Measurements from ENCODE around the gene EDEM3. TPM values are rescaled to one million over a fixed set of nuclear protein-coding genes. Genes with fewer than 3 reads are reported as not detected.

The EDEM3 gene
- total and polyA plus RNA-seq, 2 of the 8 experiments (the other 6 are each of a cell fraction or from before 2014, with no cell fraction given): 1.6 to 14.0 TPM

DNA sequence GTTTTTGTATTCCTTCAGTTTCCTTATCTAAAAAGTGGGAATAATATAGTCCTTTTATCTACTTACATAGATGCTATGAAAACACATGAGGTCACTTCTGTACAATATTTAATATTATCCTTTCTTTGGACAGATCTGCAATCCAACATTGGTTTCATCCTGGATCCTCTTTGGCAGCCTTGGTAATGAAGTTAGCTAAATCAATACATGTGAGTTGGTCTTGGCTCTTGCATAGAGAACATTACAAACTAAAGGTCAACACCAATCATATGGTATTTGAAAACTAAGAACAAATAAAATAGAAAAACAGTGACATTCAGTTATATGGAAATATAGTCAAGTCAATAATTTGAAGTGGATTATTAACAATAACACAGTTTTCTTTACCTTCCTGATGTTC, 3.2 kb upstream of the EDEM3 start:
- Histone ChIP-seq H2BK120ac (replicated peaks; ENCODE audit: low read depth, low read length) (no peak overlapping the region), H2BK20ac (ENCODE audit: low read length) (no peak overlapping the region), H3K79me2 (ENCODE audit: control insufficient read depth in 1 of 2, insufficient read depth in 2 of 2, low read length in 2 of 2) (no peaks in the 10 kb centered on the region), H3K79me1 (ENCODE audit: low read depth, low read length) (no peaks in the 10 kb centered on the region), H3K9ac (replicated peaks in 1 of 4; ENCODE audit: extremely low read depth in 1 of 4, low read depth in 3 of 4, low read length in 3 of 4) (no peak overlapping the region), H4K5ac (ENCODE audit: insufficient read length, low read depth, low read length) (no peak overlapping the region), H2AK5ac (ENCODE audit: low read depth, low read length) (no peak overlapping the region), H3K4me2 (ENCODE audit: insufficient read depth in 1 of 2, low read depth in 2 of 2, low read length in 2 of 2) (no peak overlapping the region), H2BK5ac (ENCODE audit: low read depth, low read length) (no peak overlapping the region), H4K8ac (ENCODE audit: extremely low read depth, insufficient read depth, low read length) (no peak overlapping the region), H3K36me3 (ENCODE audit: control insufficient read depth in 2 of 4, insufficient read depth in 4 of 4, low read length in 3 of 4) (no peaks in the 10 kb centered on the region), H2BK15ac (ENCODE audit: low read length) (no peak overlapping the region), H3K27me3 (replicated peaks in 1 of 4; ENCODE audit: control insufficient read depth in 3 of 4, extremely low read depth in 1 of 4, insufficient read depth in 3 of 4, low read length in 3 of 4) (peaks cover 0 to 5% (median 0%) of the 10 kb centered on the region in 4 experiments; a peak in 2 of 7 replicates), H2AFZ (ENCODE audit: low read length) (no peak overlapping the region), H4K91ac (replicated peaks; ENCODE audit: insufficient read length, low read length) (no peak overlapping the region), H3K4ac (replicated peaks; ENCODE audit: insufficient read length, low read depth, low read length) (no peak overlapping the region), H3K23ac (ENCODE audit: insufficient read length) (no peak overlapping the region), H3K9me3 (ENCODE audit: insufficient read depth in 2 of 2, low read depth in 1 of 2, low read length in 1 of 2) (no peaks in the 10 kb centered on the region), H3K56ac (replicated peaks; ENCODE audit: insufficient read length, low read depth, low read length) (no peak overlapping the region), H2BK12ac (ENCODE audit: low read depth, low read length) (no peak overlapping the region), H4K20me1 (replicated peaks in 1 of 2; ENCODE audit: control insufficient read depth in 1 of 2, insufficient read depth in 2 of 2, low read length in 2 of 2) (no peaks in the 10 kb centered on the region), H3K4me3 (ENCODE audit: extremely low read depth in 1 of 4, insufficient read depth in 2 of 4, low read depth in 3 of 4, low read length in 4 of 4) (no peak overlapping the region), H3K14ac (ENCODE audit: insufficient read length) (no peak overlapping the region), H3K23me2 (ENCODE audit: low read depth, low read length) (peaks cover 11% of the 10 kb centered on the region), H3K18ac (ENCODE audit: extremely low read depth, low read length) (no peak overlapping the region), H3K27ac (ENCODE audit: low read depth, low read length) (no peak overlapping the region), H3K4me1 (replicated peaks in 1 of 4; ENCODE audit: control insufficient read depth in 3 of 4, insufficient read depth in 4 of 4, low read length in 3 of 4) (peaks cover 0 to 7% (median 2%) of the 10 kb centered on the region in 4 experiments; a peak in 4 of 7 replicates)
- DNase-seq (ENCODE audit: low read depth in 1 of 2, low spot score in 2 of 2) (no peak), FAIRE-seq (no peak)
- POLR2A ChIA-PET (ENCODE audit: partially characterized antibody): no interaction called here
- CTCF ChIA-PET (ENCODE audit: partially characterized antibody): no interaction called here
- TF ChIP-seq, protein P1, sequence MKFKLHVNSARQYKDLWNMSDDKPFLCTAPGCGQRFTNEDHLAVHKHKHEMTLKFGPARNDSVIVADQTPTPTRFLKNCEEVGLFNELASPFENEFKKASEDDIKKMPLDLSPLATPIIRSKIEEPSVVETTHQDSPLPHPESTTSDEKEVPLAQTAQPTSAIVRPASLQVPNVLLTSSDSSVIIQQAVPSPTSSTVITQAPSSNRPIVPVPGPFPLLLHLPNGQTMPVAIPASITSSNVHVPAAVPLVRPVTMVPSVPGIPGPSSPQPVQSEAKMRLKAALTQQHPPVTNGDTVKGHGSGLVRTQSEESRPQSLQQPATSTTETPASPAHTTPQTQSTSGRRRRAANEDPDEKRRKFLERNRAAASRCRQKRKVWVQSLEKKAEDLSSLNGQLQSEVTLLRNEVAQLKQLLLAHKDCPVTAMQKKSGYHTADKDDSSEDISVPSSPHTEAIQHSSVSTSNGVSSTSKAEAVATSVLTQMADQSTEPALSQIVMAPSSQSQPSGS (IDR thresholded peaks at IDR 0.05; ENCODE audit: low read length): no peak
- TF ChIP-seq BCL11A (IDR thresholded peaks at IDR 0.05; ENCODE audit: low read depth in 2 of 2, low read length in 2 of 2): no peak

Measured in H1 (cell line).